GM21717 (cell line): Measurements from ENCODE around the gene TIMM23.
"Not testable (repeated sequence)": the region's sequence is repeated elsewhere in the genome, so short reads cannot be mapped to it uniquely, and the experiment has no call there.

ENCODE experiments used
- ATAC-seq: cut with Tn5 transposase; IDR thresholded peaks from one replicate; pipeline ENCODE4 v1.9.1; 2021; ENCODE audit warnings: mild to moderate bottlenecking, moderate library complexity; ENCODE audit not compliant: unreplicated experiment

The TIMM23 gene

DNA sequence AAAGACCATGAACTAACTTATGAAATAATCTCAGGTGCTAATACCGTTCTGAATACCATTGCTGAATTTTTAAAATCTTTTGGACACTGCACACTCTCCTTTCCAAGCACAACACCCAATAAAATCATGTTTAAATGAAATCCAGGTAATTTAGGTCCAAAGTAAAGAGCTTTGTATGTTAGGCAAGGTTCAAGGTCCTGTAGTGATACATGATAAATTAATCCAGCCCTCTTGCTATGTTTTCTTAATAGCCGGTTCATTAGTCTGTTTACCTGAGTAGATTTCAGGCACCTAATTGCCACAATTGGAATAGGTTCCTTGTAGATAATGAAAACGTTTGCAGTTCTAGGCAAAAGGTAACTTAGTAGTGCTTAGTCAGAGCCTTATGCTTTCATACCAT is 13.3 kb downstream of the TIMM23 start:
- not testable (repeated sequence) for ATAC-seq

GRCh38 chr10:45997557-45997956 is 25.3 kb downstream of the TIMM23 start:
- ATAC-seq, result no peak

DNA sequence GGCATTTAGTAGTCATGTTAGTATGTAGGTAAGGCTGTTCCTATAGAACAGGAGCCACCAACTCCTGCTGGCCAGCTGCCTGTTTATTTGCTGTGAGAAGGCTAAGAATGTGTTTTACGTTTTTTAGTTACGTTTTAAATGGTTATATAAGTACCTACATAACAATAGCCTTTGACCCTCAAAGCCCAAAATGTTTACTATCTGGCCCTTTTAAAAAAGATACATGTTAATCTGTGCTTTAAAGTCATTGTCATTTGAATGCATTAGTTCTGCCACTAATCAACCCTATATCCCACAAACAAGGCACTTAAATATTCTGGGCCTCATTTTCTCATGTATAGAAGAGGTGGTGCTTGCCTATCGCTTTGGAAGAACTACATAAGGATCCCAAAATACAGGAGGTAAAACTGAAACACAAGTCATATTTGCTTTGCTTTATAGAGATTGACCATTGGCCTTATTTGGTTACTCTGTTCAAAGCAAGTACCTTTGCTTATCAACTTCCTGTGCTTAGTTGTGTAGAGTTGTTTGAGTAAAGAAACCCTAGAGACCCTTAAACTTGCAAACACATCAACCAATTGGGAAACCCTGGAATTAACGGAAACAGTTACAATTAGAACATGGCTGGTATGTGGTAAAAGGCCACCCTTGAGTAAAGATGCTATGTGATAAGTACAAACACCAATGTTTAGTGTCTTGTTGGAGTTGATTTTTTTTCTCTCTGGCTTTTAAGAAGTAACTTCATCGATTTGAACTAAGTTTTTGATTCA is 25.9 kb downstream of the TIMM23 start:
- no peak for ATAC-seq

- ATAC-seq, result not testable (repeated sequence)
Observed at GRCh38 chr10:45999955-46000354, 27.7 kb downstream of the TIMM23 start.

DNA sequence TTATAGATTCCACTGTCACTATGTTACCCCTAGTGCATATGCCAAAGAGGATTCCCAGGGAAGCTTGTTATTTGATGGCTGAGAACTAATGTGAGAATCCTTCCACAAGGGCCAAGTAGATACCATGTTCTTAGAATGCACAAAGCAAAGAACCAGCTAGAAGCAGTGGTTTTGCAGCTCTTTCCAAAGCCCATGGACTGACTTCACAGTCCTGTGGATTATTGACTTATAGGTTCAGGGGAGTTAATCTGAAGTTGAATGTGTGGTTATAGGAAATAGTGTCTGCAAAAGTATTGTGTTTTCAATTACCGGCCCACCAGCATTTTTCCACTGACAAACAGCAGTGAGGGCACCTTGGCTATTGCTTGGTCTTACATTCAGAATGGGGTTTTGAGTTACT is 28.2 kb downstream of the TIMM23 start:
- ATAC-seq, result no peak

DNA sequence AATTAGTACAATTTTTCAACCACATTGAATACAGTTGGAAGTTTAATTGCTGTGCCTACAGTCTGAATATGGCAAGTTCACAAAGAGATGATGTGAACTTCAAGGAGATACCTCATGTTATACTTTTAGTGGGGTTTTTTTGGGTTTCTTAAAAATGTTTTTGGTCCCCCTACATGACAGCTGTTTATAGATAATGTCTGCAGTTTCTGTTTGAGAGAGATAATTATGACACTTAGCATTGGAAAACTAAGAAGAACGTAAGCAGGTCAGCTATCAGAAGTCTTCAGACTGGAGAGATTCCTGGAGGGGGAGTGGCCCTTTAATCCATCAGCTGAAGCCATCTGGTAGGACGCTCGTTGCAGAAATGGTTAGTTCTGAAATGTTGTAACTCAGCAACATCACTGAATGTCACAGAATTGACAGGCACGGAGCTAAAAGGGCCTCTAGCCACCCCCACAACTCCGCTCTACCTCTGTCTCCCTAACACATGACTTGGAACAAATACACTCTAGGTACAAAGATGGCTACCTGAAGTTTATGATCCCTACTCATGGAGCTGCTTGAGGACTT is 29.0 kb downstream of the TIMM23 start:
- no peak for ATAC-seq

DNA sequence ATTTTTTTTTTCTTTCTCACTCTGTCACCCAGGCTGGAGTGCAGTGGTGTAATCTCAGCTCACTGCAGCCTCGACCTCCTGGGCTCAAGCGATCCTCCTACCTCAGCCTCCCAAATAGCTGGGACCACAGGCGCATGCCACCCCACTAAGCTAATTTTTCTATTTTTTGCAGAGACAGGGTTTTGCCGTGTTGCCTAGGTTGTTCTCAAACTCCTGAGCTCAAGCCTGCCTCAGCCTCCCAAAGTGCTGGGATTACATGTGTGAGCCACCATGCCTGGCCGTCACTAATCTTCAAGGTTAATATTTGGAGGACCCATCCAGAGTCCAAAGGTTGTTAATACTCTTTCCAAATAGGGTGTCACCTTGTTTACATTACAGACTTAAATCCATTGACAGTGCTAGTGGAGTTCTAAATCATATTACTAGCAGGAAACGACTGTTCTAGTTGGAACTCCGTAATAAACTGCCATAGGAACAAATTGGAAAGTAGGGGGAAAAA is 29.9 kb downstream of the TIMM23 start:
- not testable (repeated sequence) for ATAC-seq

- ATAC-seq, result no peak
Observed at GRCh38 chr10:46002916-46003693, 30.8 kb downstream of the TIMM23 start.

GRCh38 chr10:46004963-46005362 is 32.7 kb downstream of the TIMM23 start:
- ATAC-seq, result no peak

DNA sequence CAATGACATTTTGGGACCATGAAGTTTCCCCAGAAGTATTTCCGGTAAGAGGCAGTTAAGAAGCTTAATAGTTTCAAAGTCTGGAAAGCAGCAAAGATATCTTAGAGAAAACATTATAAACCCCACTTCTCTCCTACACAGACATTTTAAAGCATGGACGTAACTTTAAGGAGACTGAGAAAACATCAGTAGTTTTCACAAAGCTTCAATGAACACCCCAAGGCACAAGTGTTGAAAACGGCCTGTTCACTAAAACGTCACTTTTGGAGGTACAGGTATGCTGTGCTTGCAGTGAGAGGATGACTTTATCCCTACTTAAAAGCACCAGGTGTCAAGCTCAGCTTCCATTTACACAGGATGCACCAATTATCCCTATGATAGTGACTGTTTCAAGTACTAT is 33.1 kb downstream of the TIMM23 start:
- no peak for ATAC-seq

- no peak for ATAC-seq
Observed at GRCh38 chr10:46006219-46006618, 33.9 kb downstream of the TIMM23 start.

GRCh38 chr10:46012746-46013145 is 40.5 kb downstream of the TIMM23 start:
- ATAC-seq, result no peak

DNA sequence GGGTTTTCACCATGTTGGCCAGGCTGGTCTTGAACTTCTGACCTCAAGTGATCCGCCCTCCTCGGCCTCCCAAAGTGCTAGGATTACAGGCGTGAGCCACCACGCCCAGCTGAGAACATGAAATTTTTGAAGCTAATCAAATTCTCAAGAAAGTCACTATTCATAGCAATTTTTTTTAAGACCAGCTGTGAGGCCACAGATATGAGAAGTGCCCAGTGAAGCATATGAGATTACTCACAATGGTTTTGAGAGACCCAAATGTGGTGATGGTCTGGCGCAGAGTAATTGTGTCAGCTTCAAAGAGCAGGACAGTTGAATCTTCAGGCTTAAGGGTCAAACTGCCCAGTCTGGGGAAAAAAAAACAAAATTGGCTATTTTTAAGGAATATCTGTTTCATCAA is 41.9 kb downstream of the TIMM23 start:
- no peak for ATAC-seq

DNA sequence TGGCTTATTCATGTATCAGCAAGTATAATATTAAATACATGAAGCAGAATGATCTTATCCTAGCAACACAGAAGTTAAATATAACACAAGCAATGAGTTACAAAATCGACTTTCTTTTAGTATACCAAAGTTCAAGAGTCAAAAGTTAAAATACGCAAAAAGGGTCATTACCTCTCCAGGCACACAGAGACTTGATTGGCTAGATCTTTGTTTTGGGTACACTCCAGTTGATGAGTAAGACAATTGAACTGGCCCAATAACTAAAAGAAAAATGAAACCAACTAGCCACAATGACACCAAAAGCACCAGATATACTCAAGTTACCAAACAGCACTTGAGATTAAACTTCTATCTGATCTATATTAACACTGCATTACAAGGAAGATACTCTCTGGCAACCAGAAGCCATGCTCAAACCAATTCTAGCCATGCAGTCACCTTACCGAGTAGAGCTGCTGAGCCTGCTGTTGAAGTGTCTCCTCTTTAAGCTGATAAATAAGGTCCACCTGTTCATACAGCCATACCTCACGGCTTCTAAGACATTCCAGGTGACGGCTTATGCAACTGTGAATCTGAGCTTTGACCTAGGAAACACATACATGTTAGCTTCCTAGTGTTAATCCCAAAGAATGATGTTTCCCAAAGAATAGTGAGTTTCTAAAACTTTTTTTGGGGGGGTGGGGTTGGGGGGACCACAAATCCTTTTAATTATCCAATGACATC is 42.6 kb downstream of the TIMM23 start:
- no peak for ATAC-seq

GRCh38 chr10:46016190-46016589 is 43.9 kb downstream of the TIMM23 start:
- no peak for ATAC-seq

DNA sequence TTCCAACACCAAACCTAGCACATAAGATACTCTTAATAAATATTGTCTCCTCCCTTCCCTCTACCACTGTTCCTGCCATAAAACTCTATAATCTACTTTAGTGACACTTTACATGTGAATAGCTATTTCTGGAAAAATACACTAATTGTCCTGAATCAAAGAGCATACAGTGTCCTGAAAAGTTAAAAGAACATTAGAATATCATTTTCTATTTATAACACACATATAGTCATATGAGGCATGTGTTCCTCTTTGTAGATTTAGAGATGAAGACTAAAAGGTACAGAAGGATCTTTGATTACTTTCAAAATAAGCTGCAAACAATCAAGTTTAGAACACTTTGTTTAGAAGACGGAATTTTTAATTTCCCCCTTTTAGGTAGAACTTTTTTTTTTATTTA is 44.5 kb downstream of the TIMM23 start:
- ATAC-seq, result no peak

DNA sequence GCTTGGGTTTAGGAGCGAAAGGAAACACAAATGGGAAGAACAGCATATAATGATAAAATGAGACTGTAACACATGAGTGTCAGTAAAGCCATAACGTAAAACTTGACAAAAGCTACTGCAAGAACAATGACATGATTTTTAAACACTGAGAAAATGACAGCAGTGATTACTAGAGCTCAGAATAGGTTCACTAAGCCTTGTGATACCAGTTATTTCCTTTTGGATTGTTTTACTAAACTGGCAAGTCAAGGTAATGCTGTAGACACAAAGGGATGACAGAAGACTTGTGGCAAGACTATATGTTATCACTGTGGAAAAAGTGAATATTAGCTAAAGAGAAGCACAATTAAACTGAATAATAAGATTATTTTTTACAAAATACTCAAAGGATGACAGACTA is 45.4 kb downstream of the TIMM23 start:
- no peak for ATAC-seq

GRCh38 chr10:46018453-46019176 is 46.3 kb downstream of the TIMM23 start:
- ATAC-seq, result no peak

DNA sequence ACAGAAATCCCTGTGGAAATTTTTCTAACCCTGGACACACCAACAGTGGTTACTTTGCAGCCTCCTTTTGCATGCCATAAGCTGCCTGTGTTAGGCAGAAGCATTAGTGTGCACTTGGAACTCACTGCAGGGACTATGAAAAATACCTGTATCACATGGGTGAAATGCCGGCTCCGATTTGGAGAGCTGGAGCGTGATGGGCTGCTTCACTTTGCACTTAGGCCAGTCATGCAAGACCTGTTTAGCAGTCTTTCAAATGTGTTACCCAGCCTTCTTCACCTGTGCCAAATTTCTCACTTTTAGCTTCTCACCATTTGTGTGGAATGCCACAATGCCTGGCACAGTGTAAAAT is 46.9 kb downstream of the TIMM23 start:
- no peak for ATAC-seq

DNA sequence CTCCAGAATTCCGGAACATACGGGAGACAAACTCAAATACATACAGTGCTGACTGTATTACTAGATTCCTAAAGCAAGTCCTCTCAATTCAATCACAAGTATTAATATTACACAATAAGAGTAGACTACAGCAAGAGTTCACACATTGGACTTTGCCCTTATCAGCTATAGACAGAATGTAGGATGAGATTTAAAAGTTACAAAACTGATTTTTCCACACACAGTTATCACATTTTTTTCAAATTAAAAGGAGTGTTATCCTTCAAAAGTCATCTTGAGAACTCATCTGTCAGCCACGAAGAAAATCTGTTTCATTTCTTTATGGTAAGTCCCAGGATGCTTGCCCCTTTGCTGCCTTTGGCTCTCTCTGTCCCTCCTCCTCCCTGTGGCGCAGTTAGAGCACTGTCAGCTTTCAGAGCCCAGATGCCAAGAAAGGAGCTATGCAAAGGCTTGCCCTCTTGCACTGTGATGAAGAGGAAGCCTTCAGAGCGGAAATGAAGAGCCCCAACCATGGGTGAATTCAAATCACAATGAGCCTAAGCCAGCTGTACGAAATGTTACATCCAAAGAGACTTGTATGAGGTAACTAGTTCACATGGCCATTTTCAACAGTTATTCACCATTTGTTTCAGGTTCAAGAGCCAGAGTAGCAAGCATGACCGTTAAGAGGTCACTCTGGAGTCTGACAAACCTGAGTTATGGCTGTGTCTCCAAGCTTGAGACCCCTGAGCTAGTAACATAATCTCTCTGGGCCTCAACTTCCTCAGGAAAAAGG is 47.5 kb downstream of the TIMM23 start:
- no peak for ATAC-seq
